ENCODE data around the gene ZNF536. TPM values are rescaled to one million over a fixed set of nuclear protein-coding genes. Genes with fewer than 3 reads are reported as not detected.
"Not testable (repeated sequence)": the region's sequence is repeated elsewhere in the genome, so short reads cannot be mapped to it uniquely, and the experiment has no call there.

ZNF536 gene
- total and polyA plus RNA-seq, 7 donors = under 0.01 to 8.9 (median 3.8) TPM

DNA sequence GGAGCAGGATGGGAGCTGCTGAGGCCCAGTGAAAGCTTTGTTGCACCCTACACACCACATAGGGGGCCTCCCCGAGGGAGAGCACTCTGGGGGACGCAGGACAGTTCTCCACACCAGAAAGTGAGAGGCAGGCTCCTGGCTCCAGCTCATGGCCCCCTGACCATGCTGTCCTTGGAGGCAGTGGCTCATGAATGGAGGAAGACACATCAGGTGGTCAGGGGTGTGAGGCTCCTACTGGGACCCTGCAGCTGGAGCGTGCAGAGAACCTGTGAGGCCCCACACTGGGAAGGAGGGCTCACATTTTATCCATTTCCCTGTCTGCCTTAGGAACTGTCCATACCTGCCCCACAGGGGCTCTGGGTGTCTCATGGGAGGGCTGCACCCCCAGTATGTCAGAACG lies 85.3 kb downstream of the ZNF536 start:
- intact Hi-C loops (cut with DNase I) = no loop called here
- Histone ChIP-seq H3K27ac (no peak overlapping the region), H3K4me1 (no peaks in the 10 kb centered on the region), H3K4me3 (no peak overlapping the region), H3K9me3 (no peaks in the 10 kb centered on the region), H3K36me3 (no peaks in the 10 kb centered on the region), H3K27me3 (no peaks in the 10 kb centered on the region)
- TF ChIP-seq POLR2A (IDR thresholded peaks at IDR 0.05) (no peak), EP300 (IDR thresholded peaks at IDR 0.05) (no peak), POLR2AphosphoS5 (IDR thresholded peaks at IDR 0.05) (no peak), CTCF (IDR thresholded peaks at IDR 0.05) (no peak)
- no peak for DNase-seq
- 57 to 73% methylated on average over 4 of the region's 4 CpGs for WGBS, 2 donors

DNA sequence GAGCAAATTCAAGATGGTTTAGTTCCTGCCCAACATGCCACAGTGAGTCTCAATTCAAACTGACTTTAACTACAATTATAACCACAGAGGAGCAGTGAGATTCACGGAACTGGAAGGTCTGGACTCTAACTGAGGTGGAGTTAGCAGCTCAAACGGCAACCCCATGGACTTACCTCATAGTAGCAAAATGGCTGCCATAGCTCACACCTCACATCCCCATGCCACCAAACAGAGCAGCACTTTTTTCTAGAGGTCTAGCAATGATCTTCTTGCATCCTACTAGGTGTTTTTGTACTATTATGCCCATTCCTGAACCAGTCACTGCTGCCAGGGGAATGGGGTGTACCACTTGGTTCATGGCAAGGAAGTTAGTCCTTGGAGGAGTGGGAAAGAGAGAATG lies 87.7 kb downstream of the ZNF536 start:
- no peak overlapping the region for H3K27ac ChIP-seq
- DNase-seq = no peak
- H3K27me3 ChIP-seq = no peaks in the 10 kb centered on the region
- no peak overlapping the region for H3K4me3 ChIP-seq
- TF ChIP-seq POLR2A (IDR thresholded peaks at IDR 0.05) = no peak
- TF ChIP-seq CTCF (IDR thresholded peaks at IDR 0.05) = no peak
- no peak for TF ChIP-seq EP300 (IDR thresholded peaks at IDR 0.05)
- TF ChIP-seq POLR2AphosphoS5 (IDR thresholded peaks at IDR 0.05) = no peak
- no peaks in the 10 kb centered on the region for H3K36me3 ChIP-seq
- intact Hi-C loops (cut with DNase I) = no loop called here
- H3K4me1 ChIP-seq = no peaks in the 10 kb centered on the region
- no peaks in the 10 kb centered on the region for H3K9me3 ChIP-seq
- 84 to 86% methylated on average over 2 of the region's 2 CpGs for WGBS, 2 donors

DNA sequence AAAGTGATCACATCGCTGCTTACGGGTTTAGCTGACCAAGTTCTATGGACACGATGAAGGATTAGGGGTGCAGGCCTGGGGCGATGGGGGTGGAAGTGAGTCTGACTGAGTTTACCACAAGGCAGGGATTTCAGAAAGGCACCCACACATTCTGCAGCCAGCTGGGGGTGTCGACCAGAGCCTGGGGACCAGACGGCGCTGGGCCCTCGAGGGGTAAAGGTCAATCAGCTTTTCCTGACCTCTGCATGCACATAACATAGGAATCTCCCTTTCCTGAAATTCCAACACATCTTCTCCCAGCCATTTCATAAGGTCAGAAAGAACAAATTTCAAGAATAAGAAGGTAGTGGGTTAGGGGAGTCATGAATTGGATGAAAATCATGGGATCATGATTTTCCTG lies 92.0 kb downstream of the ZNF536 start:
- no peak for DNase-seq
- intact Hi-C loops (cut with DNase I) = no loop called here
- TF ChIP-seq POLR2AphosphoS5 (IDR thresholded peaks at IDR 0.05) (no peak), POLR2A (IDR thresholded peaks at IDR 0.05) (no peak), CTCF (IDR thresholded peaks at IDR 0.05) (no peak), EP300 (IDR thresholded peaks at IDR 0.05) (no peak)
- Histone ChIP-seq H3K27ac (no peak overlapping the region), H3K9me3 (no peaks in the 10 kb centered on the region), H3K36me3 (no peaks in the 10 kb centered on the region), H3K4me3 (no peak overlapping the region), H3K4me1 (no peaks in the 10 kb centered on the region), H3K27me3 (no peaks in the 10 kb centered on the region)
- 81 to 91% methylated on average over 8 of the region's 8 CpGs for WGBS, 2 donors

- H3K27ac ChIP-seq; intact Hi-C loops (cut with DNase I); H3K36me3 ChIP-seq; H3K9me3 ChIP-seq; H3K27me3 ChIP-seq; H3K4me3 ChIP-seq; DNase-seq; H3K4me1 ChIP-seq: not testable (repeated sequence)
- 93% methylated on average over 4 of the region's 4 CpGs for WGBS, 2 donors
These were observed 94.4 kb downstream of the ZNF536 start for GRCh38 chr19:30466598-30466997.

DNA sequence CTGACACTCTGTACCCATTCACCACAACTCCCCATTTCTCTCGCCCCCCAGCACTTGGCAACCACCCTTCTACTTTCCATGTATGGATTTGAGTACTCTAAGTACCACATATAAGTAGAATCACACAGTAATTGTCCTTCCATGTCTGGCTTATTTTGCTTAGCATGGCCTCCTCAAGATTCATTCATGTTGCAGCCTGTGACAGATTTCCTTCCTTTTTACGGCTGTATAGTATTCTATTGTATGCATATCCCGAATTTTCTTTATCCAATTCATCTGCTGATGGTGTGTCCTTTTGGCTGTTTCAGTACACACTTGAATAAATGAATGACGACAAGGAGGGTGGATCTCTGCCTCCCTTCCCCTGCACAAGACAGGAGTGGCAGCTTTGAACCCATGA lies 95.1 kb downstream of the ZNF536 start:
- TF ChIP-seq EP300 (IDR thresholded peaks at IDR 0.05) (no peak), CTCF (IDR thresholded peaks at IDR 0.05) (no peak), POLR2A (IDR thresholded peaks at IDR 0.05) (no peak), POLR2AphosphoS5 (IDR thresholded peaks at IDR 0.05) (no peak)
- no peak for DNase-seq
- Histone ChIP-seq H3K4me3 (no peak overlapping the region), H3K4me1 (no peaks in the 10 kb centered on the region), H3K36me3 (no peaks in the 10 kb centered on the region), H3K27ac (no peak overlapping the region), H3K27me3 (no peaks in the 10 kb centered on the region), H3K9me3 (no peaks in the 10 kb centered on the region)
- WGBS, 2 donors = 87 to 93% methylated on average over 4 of the region's 4 CpGs
- intact Hi-C loops (cut with DNase I) = no loop called here

All from sigmoid colon (tissue), 7 donors.